MM.1S (cell line): ENCODE measurements around the gene SPATA31A5.
"Not testable (repeated sequence)": the region's sequence is repeated elsewhere in the genome, so short reads cannot be mapped to it uniquely, and the experiment has no call there.

Source experiments
- DNase-seq: peaks from one replicate; pipeline ENCODE4 v3.0.0-alpha.2; 2015
- H2AFZ ChIP-seq: fragments of 300-600 bp; sonication (generic); 2 replicates; pipeline ENCODE4 v1.6.0; 2016; ENCODE audit warnings: antibody characterized with exemption, low read length
- H3F3A ChIP-seq: fragments of 300-600 bp; sonication (generic); 2 replicates; pipeline ENCODE4 v1.6.1; 2016; ENCODE audit warnings: mild to moderate bottlenecking, antibody characterized with exemption, low read length, moderate library complexity, mixed read lengths; ENCODE audit not compliant: insufficient read depth
- H3K27ac ChIP-seq: fragments of 300-600 bp; sonication (generic); 2 replicates; pipeline ENCODE4 v1.5.1; 2016; ENCODE audit warnings: mild to moderate bottlenecking, low read length
- H3K27me3 ChIP-seq: fragments of 300-600 bp; sonication (generic); replicated peaks from 2 replicates; pipeline ENCODE4 v1.6.0; 2016; ENCODE audit warnings: low read length; ENCODE audit not compliant: insufficient read depth
- H3K36me3 ChIP-seq: fragments of 300-600 bp; sonication (generic); replicated peaks from 2 replicates; pipeline ENCODE4 v1.6.1; 2016; ENCODE audit warnings: mild to moderate bottlenecking, low read length, mixed read lengths; ENCODE audit not compliant: insufficient read depth
- H3K4me1 ChIP-seq: fragments of 300-600 bp; sonication (generic); 2 replicates; pipeline ENCODE4 v1.6.1; 2016; ENCODE audit warnings: low read length, mixed read lengths
- H3K4me2 ChIP-seq: fragments of 300-600 bp; sonication (generic); 2 replicates; pipeline ENCODE4 v1.6.0; 2016; ENCODE audit warnings: low read depth, low read length
- H3K4me3 ChIP-seq: fragments of 300-600 bp; sonication (generic); 2 replicates; pipeline ENCODE4 v1.5.1; 2016; ENCODE audit warnings: low read length, mixed read lengths
- H3K79me2 ChIP-seq: fragments of 300-600 bp; sonication (generic); 2 replicates; pipeline ENCODE4 v1.6.1; 2016; ENCODE audit warnings: mixed run types, low read length, mixed read lengths
- H3K9ac ChIP-seq: fragments of 300-600 bp; sonication (generic); 2 replicates; pipeline ENCODE4 v1.6.1; 2016; ENCODE audit warnings: low read length, mixed read lengths
- H3K9me2 ChIP-seq: fragments of 300-600 bp; sonication (generic); replicated peaks from 2 replicates; pipeline ENCODE4 v1.6.1; 2016; ENCODE audit warnings: mild to moderate bottlenecking, low read length, mixed read lengths; ENCODE audit not compliant: insufficient read depth
- H3K9me3 ChIP-seq: fragments of 300-600 bp; sonication (generic); replicated peaks from 2 replicates; pipeline ENCODE4 v1.6.1; 2016; ENCODE audit warnings: mild to moderate bottlenecking, low read length, mixed read lengths; ENCODE audit not compliant: insufficient read depth
- H4K20me1 ChIP-seq: fragments of 300-600 bp; sonication (generic); 2 replicates; pipeline ENCODE4 v1.6.1; 2016; ENCODE audit warnings: mild to moderate bottlenecking, low read length, moderate library complexity, mixed read lengths; ENCODE audit not compliant: insufficient read depth

The SPATA31A5 gene

GRCh38 chr9:60914107-60914506, at the start of gene SPATA31A5:
Gene SPATA31A5 (plus strand): TSS chr9:60914407. CDS start chr9:60914436, 29 bp downstream.
- not testable (repeated sequence) for H3K4me1 ChIP-seq, H3K27ac ChIP-seq, H3K4me2 ChIP-seq, H3K36me3 ChIP-seq, H3K9ac ChIP-seq, H3F3A ChIP-seq, H2AFZ ChIP-seq, H4K20me1 ChIP-seq, H3K4me3 ChIP-seq, DNase-seq, H3K9me2 ChIP-seq, H3K79me2 ChIP-seq, H3K27me3 ChIP-seq, H3K9me3 ChIP-seq

- H3K4me2 ChIP-seq, DNase-seq, H2AFZ ChIP-seq, H3K36me3 ChIP-seq, H3K9me2 ChIP-seq, H4K20me1 ChIP-seq, H3K9ac ChIP-seq, H3K9me3 ChIP-seq, H3K27ac ChIP-seq, H3K27me3 ChIP-seq, H3F3A ChIP-seq, H3K4me1 ChIP-seq, H3K4me3 ChIP-seq, H3K79me2 ChIP-seq: not testable (repeated sequence)
Observed at GRCh38 chr9:60962990-60963350, 48.8 kb downstream of the SPATA31A5 start.

- not testable (repeated sequence) for H2AFZ ChIP-seq, H3K4me2 ChIP-seq, H3K9me2 ChIP-seq, H3K27me3 ChIP-seq, H3K9me3 ChIP-seq, H3K9ac ChIP-seq, H3K36me3 ChIP-seq, H3K79me2 ChIP-seq, H4K20me1 ChIP-seq, H3K27ac ChIP-seq, H3F3A ChIP-seq, H3K4me1 ChIP-seq, H3K4me3 ChIP-seq, DNase-seq
Observed at GRCh38 chr9:60966382-60966781, 52.2 kb downstream of the SPATA31A5 start.
